ENCODE data around the gene UBXN11.

Gene UBXN11

GRCh38 chr1:26302733-26303405 lies 3.6 kb downstream of the UBXN11 start:
- TF ChIP-seq, protein P1, sequence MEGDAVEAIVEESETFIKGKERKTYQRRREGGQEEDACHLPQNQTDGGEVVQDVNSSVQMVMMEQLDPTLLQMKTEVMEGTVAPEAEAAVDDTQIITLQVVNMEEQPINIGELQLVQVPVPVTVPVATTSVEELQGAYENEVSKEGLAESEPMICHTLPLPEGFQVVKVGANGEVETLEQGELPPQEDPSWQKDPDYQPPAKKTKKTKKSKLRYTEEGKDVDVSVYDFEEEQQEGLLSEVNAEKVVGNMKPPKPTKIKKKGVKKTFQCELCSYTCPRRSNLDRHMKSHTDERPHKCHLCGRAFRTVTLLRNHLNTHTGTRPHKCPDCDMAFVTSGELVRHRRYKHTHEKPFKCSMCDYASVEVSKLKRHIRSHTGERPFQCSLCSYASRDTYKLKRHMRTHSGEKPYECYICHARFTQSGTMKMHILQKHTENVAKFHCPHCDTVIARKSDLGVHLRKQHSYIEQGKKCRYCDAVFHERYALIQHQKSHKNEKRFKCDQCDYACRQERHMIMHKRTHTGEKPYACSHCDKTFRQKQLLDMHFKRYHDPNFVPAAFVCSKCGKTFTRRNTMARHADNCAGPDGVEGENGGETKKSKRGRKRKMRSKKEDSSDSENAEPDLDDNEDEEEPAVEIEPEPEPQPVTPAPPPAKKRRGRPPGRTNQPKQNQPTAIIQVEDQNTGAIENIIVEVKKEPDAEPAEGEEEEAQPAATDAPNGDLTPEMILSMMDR (IDR thresholded peaks at IDR 0.05; ENCODE audit: low read length, missing control alignments): no peak
- no peak overlapping the region for H3K4me3 ChIP-seq (replicated peaks; ENCODE audit: low read depth, low read length)
- peak; percentile 74 for DNase-seq (ENCODE audit: low read depth)

DNA sequence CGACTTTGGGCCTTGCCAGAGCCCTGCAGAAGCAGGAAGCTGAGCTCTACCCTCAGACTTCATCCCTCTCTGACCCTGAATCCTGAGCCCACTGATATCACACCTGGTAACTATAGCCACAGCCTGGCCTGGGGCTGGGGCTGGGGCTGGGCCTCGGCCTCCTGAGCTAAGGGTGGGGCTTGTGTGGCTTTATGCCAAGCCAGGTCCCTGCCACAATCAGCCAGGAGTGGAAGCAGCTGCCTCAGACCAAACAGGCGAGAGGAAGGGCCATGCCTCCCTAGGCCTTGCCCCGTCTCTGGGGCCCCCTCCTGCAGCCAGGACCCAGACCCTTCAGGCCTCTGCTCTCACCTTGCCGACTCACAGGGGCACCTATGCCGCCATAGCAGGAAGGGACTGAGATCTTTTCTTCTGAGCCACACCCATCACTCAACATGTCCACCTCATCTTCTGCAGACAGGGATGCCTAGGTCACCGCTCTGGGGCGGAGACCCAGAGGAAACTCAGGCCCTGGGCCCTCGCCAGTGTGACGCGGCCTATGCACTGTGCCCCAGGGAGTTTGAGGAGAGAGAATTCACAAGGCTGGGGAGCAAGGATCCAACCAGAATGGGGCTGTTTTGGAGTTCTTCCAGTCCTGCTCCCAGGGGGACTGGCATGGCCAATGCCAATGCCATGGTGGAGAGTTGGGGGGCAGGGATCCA lies 5.7 kb downstream of the UBXN11 start:
- no peak overlapping the region for H3K4me3 ChIP-seq (replicated peaks; ENCODE audit: low read depth, low read length)
- no peak for DNase-seq (ENCODE audit: low read depth)
- TF ChIP-seq, protein P1 (IDR thresholded peaks at IDR 0.05; ENCODE audit: low read length, missing control alignments): no peak

DNA sequence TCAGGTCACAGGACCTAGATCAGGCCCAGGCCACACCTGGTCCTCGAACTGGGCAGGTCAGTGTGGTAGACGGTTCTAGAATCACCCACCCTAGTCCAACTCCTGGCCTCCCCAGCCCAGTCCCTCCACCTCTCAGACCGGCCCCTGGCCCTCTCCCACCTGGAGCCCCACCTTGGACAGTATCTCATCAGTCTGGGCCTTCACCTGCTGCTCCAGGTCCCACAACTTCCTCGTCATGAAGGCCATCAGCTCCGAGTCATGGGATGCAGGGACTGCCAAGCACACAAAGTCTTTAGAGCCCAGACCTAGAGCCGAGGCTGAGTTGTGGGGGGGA lies 8.7 kb downstream of the UBXN11 start:
- no peak for DNase-seq (ENCODE audit: low read depth)
- TF ChIP-seq, protein P1 (IDR thresholded peaks at IDR 0.05; ENCODE audit: low read length, missing control alignments): no peak
- H3K4me3 ChIP-seq (replicated peaks; ENCODE audit: low read depth, low read length): no peak overlapping the region

DNA sequence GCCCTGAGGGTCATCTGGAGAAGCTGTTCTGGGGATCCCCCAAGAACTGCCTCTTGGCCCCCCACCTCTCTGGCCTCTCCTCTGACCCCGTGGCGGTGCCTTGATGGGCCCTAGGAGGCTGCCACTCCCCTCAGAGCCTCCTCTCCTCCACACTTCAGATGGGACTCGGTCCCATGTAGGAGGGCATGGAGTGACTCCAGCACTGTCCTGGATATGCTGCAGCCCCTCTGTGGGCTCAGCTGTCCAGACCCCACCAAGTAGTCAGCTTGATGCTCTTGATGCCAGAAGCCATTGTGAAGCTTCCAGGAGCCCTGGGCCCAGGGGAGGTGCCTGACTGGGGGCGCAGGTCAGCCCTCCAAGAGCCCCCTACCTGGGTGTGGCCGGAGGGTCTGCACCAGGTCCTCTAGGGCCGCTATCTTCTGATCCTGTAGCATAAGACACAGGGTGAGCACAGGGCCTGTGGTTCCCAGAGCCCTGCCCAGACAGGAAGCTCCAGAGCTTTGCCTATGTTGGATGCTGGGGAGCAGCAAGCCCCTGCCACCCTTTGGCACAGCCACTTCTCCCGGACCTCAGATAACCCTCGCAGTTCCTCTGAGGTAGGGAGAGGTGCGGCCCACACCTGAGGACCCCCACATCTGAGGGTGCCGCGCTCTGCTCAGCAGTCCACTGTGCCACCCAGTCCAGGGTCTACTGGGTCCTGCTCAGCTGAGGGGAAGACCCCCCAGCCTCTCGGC lies 9.2 kb downstream of the UBXN11 start:
- H3K4me3 ChIP-seq (replicated peaks; ENCODE audit: low read depth, low read length): no peak overlapping the region
- TF ChIP-seq, protein P1 (IDR thresholded peaks at IDR 0.05; ENCODE audit: low read length, missing control alignments): no peak

GRCh38 chr1:26296340-26297056 lies 9.9 kb downstream of the UBXN11 start:
- no peak overlapping the region for H3K4me3 ChIP-seq (replicated peaks; ENCODE audit: low read depth, low read length)
- no peak for DNase-seq (ENCODE audit: low read depth)
- TF ChIP-seq, protein P1 (IDR thresholded peaks at IDR 0.05; ENCODE audit: low read length, missing control alignments): no peak

More for the DNA sequence above, 9.2 kb downstream of the UBXN11 start:
- DNase-seq (ENCODE audit: low read depth): no peak

GRCh38 chr1:26295194-26296138 lies 11.0 kb downstream of the UBXN11 start:
- no peak overlapping the region for H3K4me3 ChIP-seq (replicated peaks; ENCODE audit: low read depth, low read length)
- DNase-seq (ENCODE audit: low read depth): no peak
- TF ChIP-seq, protein P1 (IDR thresholded peaks at IDR 0.05; ENCODE audit: low read length, missing control alignments): no peak
